ENCODE results near the gene ATP6V1D. TPM values are rescaled to one million over a fixed set of nuclear protein-coding genes. Genes with fewer than 3 reads are reported as not detected.

ATP6V1D gene
- polyA plus RNA-seq, 10 donors = 67.4 to 83.7 (median 74.6) TPM

Other genes starting within 250 kb of the ATP6V1D start
- gene GARIN2, start 170.4 kb downstream of the ATP6V1D start, polyA plus RNA-seq (ENCODE audit: insufficient read length in 10 of 10) = under 1 TPM in 9 of 10 donors, not detected in 1; 0.16 to 0.66 (median 0.29) TPM
- 10 to 100 TPM; 11.2 to 16.6 (median 14.7) TPM for gene PALS1, start 118.4 kb downstream of the ATP6V1D start, polyA plus RNA-seq (ENCODE audit: insufficient read length in 10 of 10)
- 100 to 1,000 TPM in 1 of 10 donors, 10 to 100 TPM in 9; 78.2 to 100 (median 90.7) TPM for gene EIF2S1, start 524 bp upstream of the ATP6V1D start, polyA plus RNA-seq (ENCODE audit: insufficient read length in 10 of 10)
- gene PLEK2, start 52.4 kb upstream of the ATP6V1D start, polyA plus RNA-seq (ENCODE audit: insufficient read length in 10 of 10) = 1 to 10 TPM in 5 of 10 donors, under 1 TPM in 3, not detected in 2; 0.52 to 4.6 (median 1.2) TPM
- 1 to 10 TPM in 1 of 10 donors, under 1 TPM in 9; 0.17 to 1.3 (median 0.47) TPM for gene TMEM229B, start 128.9 kb upstream of the ATP6V1D start, polyA plus RNA-seq (ENCODE audit: insufficient read length in 10 of 10)
- 1 to 10 TPM; 1.0 to 3.2 (median 1.7) TPM for gene PLEKHH1, start 173.5 kb upstream of the ATP6V1D start, polyA plus RNA-seq (ENCODE audit: insufficient read length in 10 of 10)
- 10 to 100 TPM; 11.7 to 18.1 (median 14.8) TPM for gene PIGH, start 240.5 kb upstream of the ATP6V1D start, polyA plus RNA-seq (ENCODE audit: insufficient read length in 10 of 10)